Stimulated activated CD8-positive, alpha-beta memory T cell treated with anti-CD3 and anti-CD28 coated beads, Interleukin-7, amount 100 ng/mL, for 24 hours (primary cell): Measurements from ENCODE around the gene SAMD9L.

Experiments
- DNase-seq: peaks from one replicate; pipeline ENCODE4 v3.0.0-alpha.2; 2020; ENCODE audit warnings: low read depth

The SAMD9L gene

DNA sequence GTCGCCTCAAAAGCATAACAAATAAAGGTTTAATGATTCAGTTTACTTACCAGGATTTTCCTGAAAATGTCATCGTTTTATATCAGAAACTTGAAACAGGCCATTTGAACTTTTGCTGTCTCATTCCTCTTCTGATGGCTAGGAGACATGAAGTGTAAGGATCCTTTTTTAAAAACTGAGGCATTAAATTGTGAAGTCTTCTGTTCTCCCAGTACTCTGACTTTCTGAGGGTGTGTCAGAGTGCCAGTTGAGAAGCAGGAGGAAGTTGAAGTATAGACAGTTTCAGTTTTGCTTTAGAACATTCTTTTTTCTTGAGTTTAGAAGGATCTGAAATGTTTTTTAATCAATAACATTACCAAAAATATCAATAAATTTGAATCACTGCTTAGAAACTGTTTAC is at the start of gene SAMD9L:
TSS of gene SAMD9L (minus strand) at position 242 of the 400 bp plus-strand sequence. CDS start 12,414 bp downstream, outside the sequence.
- DNase-seq, result no peak

DNA sequence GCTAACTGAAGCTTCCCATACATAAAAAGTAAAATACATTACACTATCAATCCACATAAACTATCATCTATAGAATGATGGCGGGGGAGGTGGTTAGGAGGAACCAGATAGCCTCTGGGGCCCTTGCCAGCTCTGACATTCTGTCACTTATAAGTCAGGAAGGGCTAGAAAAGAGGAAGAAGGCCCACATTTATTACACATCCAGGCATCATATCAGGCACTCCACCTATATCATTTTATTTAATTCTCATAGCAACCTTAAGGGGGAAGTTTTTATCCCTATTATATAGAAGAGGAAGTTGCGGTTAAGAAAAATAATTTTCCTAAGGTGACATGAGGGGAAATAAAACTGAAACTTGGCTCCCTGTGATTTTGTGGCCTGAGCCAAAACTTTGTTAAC is 48.2 kb upstream of the SAMD9L start:
- no peak for DNase-seq

DNA sequence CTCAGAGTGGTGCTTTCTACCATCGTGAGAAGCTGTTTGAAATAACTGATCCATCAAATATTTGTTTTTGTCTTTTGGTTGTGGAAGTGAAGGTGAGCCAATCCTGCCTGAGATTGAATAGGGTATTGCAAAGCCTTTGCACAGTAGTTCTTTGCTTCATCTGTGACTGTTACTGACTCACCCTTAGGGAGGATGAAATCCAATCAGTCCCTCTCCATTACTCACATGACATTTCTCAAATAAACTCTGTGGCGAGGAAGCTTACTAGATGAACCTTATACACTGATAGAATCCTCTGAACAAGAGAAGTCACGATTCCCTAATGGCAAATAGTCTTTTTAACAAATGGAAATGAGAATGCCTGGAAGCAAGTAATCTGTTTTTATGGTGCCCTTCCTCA is 46.2 kb upstream of the SAMD9L start:
- no peak for DNase-seq

DNA sequence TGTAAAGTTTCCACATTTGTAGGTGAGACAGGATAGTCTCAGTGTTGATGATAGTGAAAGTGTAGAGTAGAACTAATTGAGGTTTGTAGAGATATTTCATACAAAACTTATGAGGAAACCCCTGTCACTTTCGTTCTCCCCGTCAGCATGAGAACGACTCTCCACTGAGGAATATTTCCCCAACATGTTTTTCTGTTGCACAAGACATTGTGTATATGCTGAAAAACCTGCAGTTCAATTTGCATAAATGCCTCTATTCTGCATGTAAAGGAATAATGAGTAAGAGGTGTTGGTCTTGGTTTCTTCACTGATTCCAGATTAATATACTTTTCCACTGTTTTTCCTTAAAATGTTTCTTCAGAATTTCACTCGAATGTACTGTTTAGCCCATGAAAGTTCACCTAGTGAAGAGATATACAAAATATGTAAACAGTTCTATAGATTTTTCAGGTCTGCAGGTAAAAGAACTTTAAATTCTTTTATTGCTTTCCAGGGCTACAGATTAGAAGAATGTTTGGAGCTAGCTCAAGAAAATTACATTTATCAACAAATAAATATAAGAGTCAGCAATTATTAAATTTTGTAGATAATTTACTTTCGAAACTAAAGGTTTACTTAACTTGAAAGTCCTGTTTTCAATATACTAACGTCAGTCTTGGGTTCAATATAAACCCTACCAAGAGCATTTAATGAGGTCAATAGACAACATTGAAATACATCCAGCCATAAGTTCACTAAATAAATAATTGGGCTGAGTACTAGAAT is 40.9 kb upstream of the SAMD9L start:
- no peak for DNase-seq

DNA sequence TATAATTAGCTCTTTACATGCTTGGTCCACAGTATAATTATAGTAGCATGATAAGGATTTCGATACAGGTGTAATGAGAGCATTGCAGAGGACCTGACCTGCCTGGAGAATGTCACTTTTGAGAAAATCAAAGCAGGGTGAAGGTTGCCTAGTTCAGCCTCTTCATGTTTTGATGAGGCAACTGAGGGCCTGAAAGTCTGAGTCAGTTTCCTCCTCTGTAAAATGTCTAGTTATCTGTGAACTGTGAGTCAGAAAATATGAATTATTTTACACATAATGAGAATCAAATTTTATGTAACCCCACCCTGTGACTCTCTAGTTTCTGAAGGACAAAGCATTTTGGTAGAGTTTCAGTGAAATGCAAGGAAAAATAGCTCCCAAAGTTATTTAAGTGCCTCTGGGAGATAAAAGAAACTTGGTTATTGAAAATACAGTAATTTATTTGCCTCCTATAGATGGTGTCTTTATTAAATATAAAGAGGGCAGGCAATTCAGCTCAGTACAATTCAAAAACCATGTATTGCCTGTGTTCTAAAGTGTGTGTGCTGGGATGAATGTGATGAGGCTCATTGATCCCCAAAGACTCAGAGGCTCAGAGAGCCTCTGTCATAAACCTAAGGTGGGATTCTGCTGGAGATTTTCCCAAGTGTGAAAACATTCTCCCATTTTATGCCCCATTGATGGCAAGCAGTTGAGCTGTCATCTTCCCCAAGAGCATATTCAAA is 37.3 kb upstream of the SAMD9L start:
- no peak for DNase-seq

DNA sequence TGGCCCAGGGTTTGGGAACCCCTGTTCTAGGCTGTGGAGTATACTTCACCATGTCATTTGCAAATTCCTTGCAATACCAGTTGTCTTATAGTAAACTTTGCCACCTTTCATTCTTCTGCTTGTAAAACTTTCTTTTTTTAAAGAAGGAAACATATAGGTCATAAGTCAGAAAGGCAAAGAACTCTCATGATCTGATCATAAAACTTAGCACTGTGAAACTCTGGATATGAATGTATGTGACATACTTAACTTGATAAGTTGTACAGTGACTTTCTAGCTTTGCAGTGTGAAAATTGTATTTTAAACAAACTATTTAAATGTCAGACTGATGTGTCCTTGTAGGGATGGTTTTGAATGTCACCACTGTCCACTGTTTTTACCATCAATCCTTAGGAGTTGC is 31.0 kb upstream of the SAMD9L start:
- DNase-seq, result no peak

DNA sequence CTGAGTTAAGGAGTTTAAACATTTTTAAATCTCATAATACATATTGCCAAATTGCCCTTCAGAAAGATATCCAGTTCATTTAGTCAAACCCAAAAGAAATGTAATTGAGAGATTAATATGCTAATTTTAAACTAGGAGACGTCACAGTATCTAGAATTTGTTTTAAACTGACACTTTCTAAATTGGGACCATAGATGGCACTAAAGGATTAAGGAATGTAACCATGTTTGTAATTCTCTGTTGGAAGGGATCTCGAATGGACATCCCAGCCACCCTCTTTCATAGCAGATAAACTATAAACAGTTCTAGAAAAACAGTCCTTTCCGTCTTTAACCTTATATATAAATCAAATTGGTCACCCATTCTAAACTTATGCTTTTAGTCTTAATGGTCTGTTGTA is 30.0 kb upstream of the SAMD9L start:
- DNase-seq, result no peak

DNA sequence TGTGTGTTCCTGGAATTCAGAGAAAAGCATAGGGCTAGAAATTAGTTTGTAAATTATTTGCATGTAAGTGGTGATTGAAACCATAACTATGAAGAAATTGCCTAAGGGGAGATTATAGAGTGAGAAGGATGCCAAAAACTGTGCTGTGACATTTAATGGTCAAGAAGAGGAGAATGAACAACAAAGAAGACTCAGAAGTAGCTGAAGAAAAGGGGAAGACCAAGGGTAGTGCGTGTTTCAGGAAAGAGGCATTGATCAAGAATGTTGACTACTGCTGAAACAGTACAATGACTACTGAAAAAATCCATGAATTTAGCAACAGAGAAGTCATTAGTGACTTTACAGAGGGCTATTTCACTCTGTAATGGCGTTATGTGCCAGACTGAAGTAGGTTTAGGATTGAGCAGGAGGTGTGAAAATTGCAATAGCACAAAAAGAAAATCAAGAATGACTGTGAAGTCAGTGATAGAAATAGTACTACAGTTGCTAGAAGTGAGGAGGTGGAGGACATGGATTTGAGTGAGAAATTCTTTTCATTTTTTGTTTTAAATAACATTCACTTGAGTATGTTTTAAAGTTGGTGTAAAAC is 28.9 kb upstream of the SAMD9L start:
- DNase-seq, result no peak

DNA sequence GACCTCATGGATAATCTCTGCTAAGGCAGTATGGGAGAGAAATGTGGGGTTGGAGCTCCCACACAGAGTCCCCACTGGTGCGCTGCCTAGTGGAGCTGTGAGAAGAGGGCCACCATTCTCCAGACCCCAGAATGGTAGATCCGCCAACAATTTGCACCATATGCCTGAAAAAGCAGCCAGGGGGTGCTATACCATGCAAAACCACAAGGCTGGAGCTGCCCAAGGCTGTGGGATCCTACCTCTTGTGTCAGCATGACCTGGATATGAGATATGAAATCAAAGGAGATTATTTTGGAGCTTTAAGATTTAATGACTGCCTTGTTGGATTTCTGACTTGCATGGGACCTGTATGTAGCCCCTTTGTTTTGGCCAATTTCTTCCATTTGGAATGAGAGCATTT is 27.0 kb upstream of the SAMD9L start:
- no peak for DNase-seq

DNA sequence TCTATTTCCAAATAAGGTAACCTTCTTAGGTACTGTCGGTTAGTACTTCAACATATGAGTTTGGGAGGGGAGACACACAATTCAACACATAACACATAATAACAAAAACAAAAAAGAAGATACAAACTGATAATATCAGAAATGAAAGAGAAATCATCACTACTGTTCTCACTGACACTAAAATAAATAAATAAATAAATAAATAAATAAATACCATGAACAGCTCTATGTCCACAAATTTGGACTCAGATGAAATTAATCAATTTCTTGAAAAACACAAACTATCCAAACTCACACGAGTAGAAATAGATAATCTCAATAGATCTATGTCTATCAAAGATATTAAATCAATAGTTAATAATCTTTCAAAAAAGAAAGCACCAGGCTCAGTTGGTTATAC is 24.5 kb upstream of the SAMD9L start:
- no peak for DNase-seq

DNA sequence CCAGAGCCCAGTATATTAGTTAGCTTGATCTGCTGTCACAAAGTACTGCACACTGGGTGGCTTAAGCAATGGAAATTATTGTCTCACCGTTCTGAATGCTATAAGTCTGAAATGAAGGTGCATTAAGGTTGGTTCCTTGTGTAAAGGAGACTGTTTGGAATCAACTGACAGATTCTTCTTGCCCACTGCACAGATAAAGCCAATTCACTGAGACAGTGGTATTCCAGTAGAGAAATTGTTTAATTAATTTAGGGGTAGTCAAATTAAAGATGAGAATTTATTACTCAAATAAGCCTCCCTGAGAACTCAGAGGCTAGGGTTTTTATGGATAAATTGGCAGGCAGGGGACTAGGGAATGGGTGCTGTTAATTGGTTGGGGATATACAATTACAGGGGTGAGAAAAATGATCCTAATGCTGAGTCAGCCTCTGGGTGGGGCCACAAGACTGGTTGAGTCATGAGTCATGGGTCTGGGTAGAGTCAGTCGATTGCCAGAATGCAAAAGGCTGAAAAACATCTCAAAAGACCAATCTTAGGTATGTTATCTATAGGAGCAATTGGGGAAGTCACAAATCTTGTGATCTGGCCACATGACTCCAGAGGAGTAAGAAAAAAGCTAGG is 23.5 kb upstream of the SAMD9L start:
- no peak for DNase-seq

DNA sequence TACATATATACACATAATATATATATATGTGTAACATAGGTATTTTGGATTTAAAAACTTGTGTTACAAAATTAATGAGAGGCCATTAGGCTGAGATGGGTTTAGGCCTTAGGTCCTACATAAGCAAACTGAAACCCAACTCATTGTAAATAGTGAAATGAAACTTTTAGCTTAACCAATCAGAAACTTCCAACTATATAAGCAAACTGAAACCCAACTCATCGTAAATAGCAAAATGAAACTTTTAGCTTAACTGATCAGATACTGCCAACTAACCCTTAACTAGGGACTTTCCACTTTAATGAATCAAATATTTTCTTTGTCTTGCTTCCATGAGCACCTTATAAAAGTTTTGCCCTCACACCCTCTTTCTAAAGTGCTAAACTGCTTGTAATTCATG is 17.3 kb upstream of the SAMD9L start:
- no peak for DNase-seq

DNA sequence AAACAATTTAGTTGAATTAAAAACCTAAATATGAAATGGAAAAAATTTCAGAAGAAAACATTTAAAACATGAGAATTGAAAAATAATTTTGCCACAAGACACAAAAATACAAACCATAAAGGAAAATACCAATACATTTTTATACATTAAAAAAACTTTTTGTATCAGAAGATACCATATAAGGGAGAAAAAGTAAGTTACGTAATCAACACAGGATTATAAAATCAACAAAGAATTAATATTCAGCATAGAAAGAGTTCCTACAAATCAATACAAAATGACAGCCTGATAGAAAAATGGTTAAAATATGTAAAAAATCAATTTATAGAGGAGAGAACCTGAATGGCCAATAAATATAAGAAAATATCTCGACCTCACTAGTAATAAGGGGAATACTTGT is 16.6 kb upstream of the SAMD9L start:
- no peak for DNase-seq

DNA sequence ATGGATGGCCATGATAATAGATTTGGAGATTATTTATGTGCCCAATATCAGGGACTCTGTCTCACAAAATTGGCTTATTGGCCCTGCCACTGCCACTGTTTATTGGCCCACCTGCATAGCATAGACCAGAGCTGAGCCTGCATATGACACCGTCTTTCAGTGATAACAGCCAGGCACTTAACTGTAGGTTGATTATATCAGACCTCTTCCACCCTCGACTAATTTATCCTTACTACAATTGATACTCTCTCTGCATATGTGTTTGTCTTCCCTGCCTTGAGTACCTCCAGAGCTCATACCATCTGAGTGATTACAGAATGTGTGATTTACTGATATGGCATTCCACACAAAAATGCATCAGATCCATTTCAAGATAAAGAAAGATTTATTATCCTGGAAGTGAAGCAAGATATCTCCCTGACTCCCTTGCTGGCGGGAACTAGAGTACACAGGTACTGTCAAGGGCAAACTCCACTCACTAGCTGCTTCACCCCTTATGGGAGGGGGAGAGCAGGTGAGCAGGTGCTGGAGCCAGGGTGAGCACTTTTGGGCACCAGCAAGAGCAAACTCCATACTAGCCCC is 13.1 kb upstream of the SAMD9L start:
- DNase-seq, result no peak

DNA sequence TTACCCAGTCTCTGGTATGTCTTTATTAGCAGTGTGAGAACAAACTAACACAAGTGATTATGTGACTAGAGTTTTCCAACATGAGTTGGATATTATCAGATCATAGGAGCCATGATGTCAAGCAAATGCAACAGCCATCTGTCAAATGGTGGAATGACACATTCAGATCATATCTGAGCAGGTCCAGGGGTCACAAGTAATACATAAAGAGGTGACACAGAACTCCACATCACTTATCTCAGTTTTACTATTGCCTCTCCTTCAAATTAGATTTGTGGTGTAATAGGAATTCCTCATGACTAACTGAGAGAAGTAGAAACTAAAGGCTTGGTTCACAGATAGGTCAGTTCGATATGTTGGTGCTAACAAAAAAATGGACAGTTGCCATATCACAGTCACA is 12.2 kb upstream of the SAMD9L start:
- DNase-seq, result no peak

DNA sequence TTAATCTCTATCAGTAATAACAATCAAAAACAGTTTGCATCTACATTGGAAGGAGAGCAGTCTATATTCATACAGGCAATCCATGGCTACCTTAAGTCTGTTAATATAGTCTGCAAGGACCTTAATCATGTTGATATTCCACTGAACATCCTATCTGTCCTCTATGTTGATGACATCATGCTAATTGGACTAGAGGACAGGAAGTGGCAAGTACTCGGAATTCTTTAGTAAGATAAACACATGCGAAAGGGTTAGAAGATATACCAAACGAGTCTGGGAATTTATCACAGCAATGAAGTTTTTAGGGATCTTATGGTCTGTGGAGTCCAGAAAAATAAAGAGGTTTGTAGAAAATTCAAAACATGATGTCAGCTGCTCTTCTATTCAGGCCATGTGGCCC is 11.3 kb upstream of the SAMD9L start:
- DNase-seq, result no peak

DNA sequence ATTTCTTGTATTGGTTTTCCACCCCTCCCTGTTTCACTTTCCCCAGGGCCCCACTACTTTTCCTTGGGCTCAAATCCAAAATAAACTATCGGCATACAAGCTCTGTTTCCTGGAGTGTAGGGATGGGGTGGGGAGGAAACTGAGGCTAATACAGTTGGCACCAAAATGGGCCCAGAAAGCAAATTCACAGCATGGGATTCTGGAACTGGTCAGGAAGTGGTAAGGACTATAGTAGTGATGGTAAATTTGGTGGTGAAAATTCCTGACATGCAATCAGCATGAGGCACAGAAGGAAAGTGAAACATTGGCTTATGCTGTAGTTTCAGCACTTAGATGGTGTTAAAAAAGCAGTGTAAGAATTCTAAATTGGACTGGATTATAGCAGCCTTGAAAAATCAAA is 8.7 kb upstream of the SAMD9L start:
- DNase-seq, result no peak

DNA sequence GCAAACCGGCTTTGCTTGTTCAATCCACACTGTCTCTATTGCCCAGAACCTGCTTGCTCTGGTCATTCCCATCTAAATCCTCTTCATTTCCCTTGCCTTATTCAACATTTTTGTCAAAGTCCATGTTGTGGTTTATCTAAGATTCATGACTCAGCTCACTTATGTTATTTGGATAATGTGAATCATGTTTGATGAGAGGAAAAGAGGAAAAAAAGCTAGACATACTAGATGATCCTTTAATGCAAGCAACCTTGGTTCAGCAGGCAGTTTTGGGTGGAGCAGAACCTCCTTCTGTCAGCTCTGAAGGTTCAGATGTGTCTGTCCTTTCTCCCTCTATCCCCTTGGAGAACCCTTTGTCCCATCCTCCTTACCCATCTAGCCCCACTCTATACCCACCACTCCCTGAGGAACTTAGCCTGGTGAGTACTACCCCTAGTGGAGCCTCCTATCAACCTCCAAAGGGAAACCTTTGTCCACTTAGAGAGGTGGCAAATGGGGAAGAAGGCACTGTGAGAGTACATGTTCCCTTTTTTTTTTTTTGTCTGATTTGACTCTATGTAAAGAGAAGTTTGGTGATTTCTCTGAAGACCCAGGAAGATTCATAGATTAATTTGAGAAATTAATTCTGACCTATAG is 2.1 kb upstream of the SAMD9L start:
- DNase-seq, result no peak

DNA sequence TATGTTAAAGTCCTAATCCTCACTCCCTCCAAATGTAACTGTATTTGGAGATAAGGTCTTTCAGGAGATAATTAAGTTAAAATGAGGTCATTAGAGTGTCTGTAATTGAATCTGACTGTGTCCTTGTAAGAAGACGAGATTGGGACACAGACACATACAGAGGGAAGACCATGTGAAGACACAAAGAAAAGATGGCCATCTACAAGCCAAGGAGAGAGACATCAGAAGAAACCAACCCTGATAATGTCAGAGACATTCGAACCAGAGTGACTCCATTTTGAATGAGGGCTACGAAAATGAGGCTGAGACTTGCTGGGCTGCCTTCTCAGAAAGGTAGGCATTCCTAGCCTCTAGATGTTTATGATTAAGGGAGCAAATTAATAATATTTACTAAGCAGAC is 542 bp upstream of the SAMD9L start:
- DNase-seq, result no peak

DNA sequence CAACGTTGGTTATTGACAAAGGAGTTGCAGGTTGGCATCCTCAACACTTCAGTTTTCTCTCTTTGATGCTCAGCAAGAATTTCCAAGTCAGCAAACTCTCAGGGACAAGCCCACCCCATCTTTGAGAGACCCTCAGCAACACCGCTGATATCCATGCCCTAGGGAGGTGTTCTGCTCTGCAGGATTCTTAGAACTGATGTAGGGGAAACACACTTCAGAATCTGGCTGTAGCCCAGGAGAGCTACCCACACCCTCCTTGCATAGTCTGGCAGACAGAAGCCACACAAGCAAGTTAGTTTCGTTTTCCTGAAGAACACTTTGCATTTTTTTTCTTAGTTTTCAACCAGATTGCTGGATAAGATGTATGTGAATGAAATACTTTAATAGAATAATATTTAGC is 822 bp downstream of the SAMD9L start:
- peak; percentile 13 for DNase-seq

DNA sequence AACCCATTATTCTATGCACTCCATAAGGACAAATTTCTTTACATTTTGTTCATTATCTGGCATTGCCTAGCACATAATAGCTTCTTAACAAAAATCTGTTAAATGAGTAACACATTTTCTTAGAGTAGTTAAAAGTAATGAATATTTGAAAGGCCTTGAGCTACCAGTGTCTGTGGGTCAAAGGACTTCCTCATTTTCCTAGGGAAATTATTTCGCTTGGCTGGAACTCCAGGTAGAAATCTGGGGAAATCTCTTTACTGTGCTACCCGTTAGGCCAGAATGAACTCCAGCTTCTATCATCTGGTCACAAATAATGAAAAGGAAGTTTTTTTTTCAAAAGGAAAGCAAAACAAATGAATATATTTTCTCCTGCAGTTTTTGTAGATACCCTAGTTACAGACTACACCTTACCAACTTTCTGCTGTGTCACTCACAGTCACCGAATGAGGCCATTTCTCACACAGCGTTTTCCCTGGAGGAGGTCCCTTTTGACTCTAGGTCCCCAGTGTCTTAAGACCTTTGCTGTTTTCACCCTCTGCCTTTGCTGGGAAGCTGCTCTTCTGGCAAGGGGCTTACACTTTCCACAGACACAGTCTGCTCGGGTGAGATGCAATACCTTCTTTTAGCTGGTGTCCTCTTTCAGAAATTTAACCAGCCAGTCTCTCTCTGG is 1.6 kb downstream of the SAMD9L start:
- DNase-seq, result no peak

DNA sequence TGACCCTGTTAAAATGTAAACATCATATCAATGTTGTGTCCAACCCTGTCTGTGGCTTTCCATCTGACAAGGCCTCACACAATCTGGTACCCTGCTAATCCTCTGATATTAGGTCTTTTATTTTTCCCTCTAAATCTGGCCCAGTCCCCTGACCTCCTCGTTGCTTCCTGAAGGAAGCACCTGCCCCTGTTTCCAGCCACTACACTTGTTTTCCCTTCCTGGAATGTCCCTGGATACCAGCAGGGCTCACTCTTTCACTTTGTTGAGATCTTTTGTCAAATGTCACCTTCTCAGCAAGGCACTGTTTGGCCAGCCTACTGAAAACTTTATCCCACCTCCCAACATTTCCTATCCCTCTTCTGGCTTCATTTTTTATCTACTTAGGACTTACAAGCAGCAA is 2.1 kb downstream of the SAMD9L start:
- no peak for DNase-seq
